H1 (cell line): ENCODE data around the gene DDR1. TPM values are rescaled to one million over a fixed set of nuclear protein-coding genes. Genes with fewer than 3 reads are reported as not detected.

Source experiments
- CTCF ChIA-PET: fragments of 300-600 bp; sonication (Branson Sonifier 250); formaldehyde crosslinking; loops from one replicate; lab custom pipeline; 2021; ENCODE audit not compliant: partially characterized antibody; lab: Charles Lee
- POLR2A ChIA-PET: fragments of 300-600 bp; sonication (Branson Sonifier 250); formaldehyde crosslinking; loops from one replicate; lab custom pipeline; 2021; ENCODE audit warnings: inconsistent platforms; ENCODE audit not compliant: partially characterized antibody; lab: Charles Lee
- DNase-seq, 2 experiments: peaks; one replicate each; pipeline versions ENCODE4 v3.0.0 to v3.0.0-alpha.2; 2010 to 2022; ENCODE audit warnings: low spot score in 2 of 2, low read depth in 1 of 2, mixed read lengths in 1 of 2
- FAIRE-seq: peaks from 2 replicates; lab custom pipeline; 2011; peaks lifted over from hg19 to GRCh38; lab: Jason Lieb, UNC
- H2AFZ ChIP-seq: 2 replicates; pipeline ENCODE4 v1.8.1; 2012; ENCODE audit warnings: low read length, inconsistent platforms
- H2AK5ac ChIP-seq: 2 replicates; pipeline ENCODE4 v1.6.1; 2013; ENCODE audit warnings: low read depth, low read length
- H2BK120ac ChIP-seq: replicated peaks from 2 replicates; pipeline ENCODE3; 2013; ENCODE audit warnings: low read depth, low read length, inconsistent platforms
- H2BK12ac ChIP-seq: 2 replicates; pipeline ENCODE4 v1.6.1; 2013; ENCODE audit warnings: low read depth, low read length
- H2BK15ac ChIP-seq: 2 replicates; pipeline ENCODE4 v1.6.1; 2013; ENCODE audit warnings: low read length
- H2BK20ac ChIP-seq: 2 replicates; pipeline ENCODE4 v1.6.1; 2013; ENCODE audit warnings: low read length
- H2BK5ac ChIP-seq: 2 replicates; pipeline ENCODE4 v1.6.1; 2013; ENCODE audit warnings: low read depth, low read length
- H3K14ac ChIP-seq: 2 replicates; pipeline ENCODE4 v1.6.1; 2013; ENCODE audit warnings: inconsistent platforms; ENCODE audit not compliant: insufficient read length
- H3K18ac ChIP-seq: 2 replicates; pipeline ENCODE4 v1.6.1; 2013; ENCODE audit warnings: low read length; ENCODE audit errors: extremely low read depth
- H3K23ac ChIP-seq: 2 replicates; pipeline ENCODE4 v1.6.1; 2013; ENCODE audit warnings: inconsistent platforms; ENCODE audit not compliant: insufficient read length
- H3K23me2 ChIP-seq: 2 replicates; pipeline ENCODE4 v1.6.1; 2013; ENCODE audit warnings: low read depth, low read length
- H3K27ac ChIP-seq: 2 replicates; pipeline ENCODE4 v1.6.1; 2011; ENCODE audit warnings: low read depth, low read length, inconsistent platforms
- H3K27me3 ChIP-seq, 4 experiments: replicated peaks in 1 of 4; 1 replicate in 1 of 4; 2 replicates in 3 of 4; pipeline versions ENCODE4 v1.6.1 to v1.8.1; 2011 to 2013; ENCODE audit warnings: low read length in 3 of 4, mild to moderate bottlenecking in 3 of 4, inconsistent platforms in 2 of 4, mixed read lengths in 2 of 4, moderate library complexity in 1 of 4; ENCODE audit not compliant: control insufficient read depth in 3 of 4, insufficient read depth in 3 of 4; ENCODE audit errors: extremely low read depth in 1 of 4
- H3K36me3 ChIP-seq, 4 experiments: 2 replicates each; pipeline versions ENCODE4 v1.6.1 to v1.8.1; 2011 to 2013; ENCODE audit warnings: mild to moderate bottlenecking in 4 of 4, low read length in 3 of 4, moderate library complexity in 2 of 4, control low read depth in 1 of 4, inconsistent platforms in 1 of 4; ENCODE audit not compliant: insufficient read depth in 4 of 4, control insufficient read depth in 2 of 4
- H3K4ac ChIP-seq: replicated peaks from 2 replicates; pipeline ENCODE3; 2013; ENCODE audit warnings: low read length, low read depth, mixed read lengths, inconsistent platforms; ENCODE audit not compliant: insufficient read length
- H3K4me1 ChIP-seq, 4 experiments: replicated peaks in 1 of 4; 1 replicate in 1 of 4; 2 replicates in 3 of 4; pipeline versions ENCODE4 v1.6.1 to v1.8.1; 2011 to 2013; ENCODE audit warnings: low read length in 3 of 4, inconsistent platforms in 2 of 4, mixed read lengths in 1 of 4; ENCODE audit not compliant: insufficient read depth in 4 of 4, control insufficient read depth in 3 of 4
- H3K4me2 ChIP-seq, 2 experiments: 2 replicates each; pipeline versions ENCODE4 v1.6.1 to v1.8.1; 2011 to 2013; ENCODE audit warnings: low read depth in 2 of 2, low read length in 2 of 2, control low read depth in 1 of 2, inconsistent platforms in 1 of 2, mild to moderate bottlenecking in 1 of 2; ENCODE audit not compliant: insufficient read depth in 1 of 2
- H3K4me3 ChIP-seq, 4 experiments: fragments of 200-600, 300-600 bp in 1 of 4; sonication (generic), shearing (Covaris generic), sonication (Bioruptor Twin) in 1 of 4; 2 replicates each; pipeline versions ENCODE4 v1.5.1 to v1.8.1; 2011 to 2016; ENCODE audit warnings: low read length in 4 of 4, low read depth in 3 of 4, control low read depth in 2 of 4, inconsistent platforms in 2 of 4, mild to moderate bottlenecking in 2 of 4, mixed read lengths in 1 of 4, moderate library complexity in 1 of 4; ENCODE audit not compliant: insufficient read depth in 2 of 4; ENCODE audit errors: extremely low read depth in 1 of 4
- H3K56ac ChIP-seq: replicated peaks from 2 replicates; pipeline ENCODE3; 2013; ENCODE audit warnings: low read depth, mild to moderate bottlenecking, mixed read lengths, low read length, inconsistent platforms; ENCODE audit not compliant: insufficient read length
- H3K79me1 ChIP-seq: 2 replicates; pipeline ENCODE4 v1.6.1; 2013; ENCODE audit warnings: low read depth, low read length, control low read depth
- H3K79me2 ChIP-seq, 2 experiments: 2 replicates each; pipeline versions ENCODE4 v1.6.1 to v1.8.1; 2012 to 2013; ENCODE audit warnings: low read length in 2 of 2, mild to moderate bottlenecking in 2 of 2, inconsistent platforms in 1 of 2; ENCODE audit not compliant: insufficient read depth in 2 of 2, control insufficient read depth in 1 of 2
- H3K9ac ChIP-seq, 4 experiments: replicated peaks in 1 of 4; 1 replicate in 1 of 4; 2 replicates in 3 of 4; pipeline versions ENCODE4 v1.6.1 to v1.8.1; 2011 to 2013; ENCODE audit warnings: low read depth in 3 of 4, low read length in 3 of 4, control low read depth in 2 of 4, mild to moderate bottlenecking in 2 of 4, moderate library complexity in 2 of 4, inconsistent platforms in 1 of 4; ENCODE audit errors: extremely low read depth in 1 of 4
- H3K9me3 ChIP-seq, 2 experiments: 2 replicates each; pipeline versions ENCODE4 v1.6.1 to v1.8.1; 2012 to 2013; ENCODE audit warnings: mild to moderate bottlenecking in 2 of 2, moderate library complexity in 2 of 2, control low read depth in 1 of 2, inconsistent platforms in 1 of 2, low read depth in 1 of 2, low read length in 1 of 2, mixed read lengths in 1 of 2; ENCODE audit not compliant: insufficient read depth in 2 of 2
- H4K20me1 ChIP-seq, 2 experiments: replicated peaks in 1 of 2; 2 replicates each; pipeline versions ENCODE3 to v1.8.1; 2011 to 2013; ENCODE audit warnings: inconsistent platforms in 2 of 2, low read length in 2 of 2, mild to moderate bottlenecking in 1 of 2; ENCODE audit not compliant: insufficient read depth in 2 of 2, control insufficient read depth in 1 of 2
- H4K5ac ChIP-seq: 2 replicates; pipeline ENCODE4 v1.6.1; 2013; ENCODE audit warnings: low read length, low read depth, mixed read lengths, inconsistent platforms; ENCODE audit not compliant: insufficient read length
- H4K8ac ChIP-seq: 2 replicates; pipeline ENCODE4 v1.8.0; 2013; ENCODE audit warnings: mild to moderate bottlenecking, moderate library complexity, low read length, inconsistent platforms; ENCODE audit not compliant: insufficient read depth; ENCODE audit errors: extremely low read depth
- H4K91ac ChIP-seq: replicated peaks from 2 replicates; pipeline ENCODE3; 2013; ENCODE audit warnings: low read length, mixed read lengths, inconsistent platforms; ENCODE audit not compliant: insufficient read length
- ASH2L ChIP-seq: fragments of 200-600, 300-600 bp; sonication (generic); IDR thresholded peaks from one replicate; pipeline ENCODE4 v1.7.1; 2017; ENCODE audit warnings: low read length
- CBX8 ChIP-seq: fragments of 300-800, 300-1000 bp; sonication (generic); IDR thresholded peaks from 2 replicates; pipeline ENCODE4 v1.7.1; 2016; ENCODE audit warnings: low read depth, low read length, borderline replicate concordance
- CEBPB ChIP-seq: IDR thresholded peaks from 2 replicates; pipeline ENCODE4 v1.6.1; 2012; ENCODE audit warnings: low read depth, low read length
- POLR2A ChIP-seq, 2 experiments: IDR thresholded peaks; 1 replicate in 1 of 2; 2 replicates in 1 of 2; pipeline ENCODE4 v1.6.1; 2011; ENCODE audit warnings: low read depth in 2 of 2, low read length in 2 of 2, mild to moderate bottlenecking in 2 of 2; ENCODE audit errors: control extremely low read depth in 1 of 2
- RFX5 ChIP-seq: IDR thresholded peaks from 2 replicates; pipeline ENCODE4 v1.6.1; 2011; ENCODE audit warnings: low read depth, low read length, improper control_type of control experiment, borderline replicate concordance
- SIX5 ChIP-seq: IDR thresholded peaks from 2 replicates; pipeline ENCODE4 v1.6.1; 2011; ENCODE audit warnings: mild to moderate bottlenecking, low read depth, low read length
- TAF1 ChIP-seq: IDR thresholded peaks from 2 replicates; pipeline ENCODE4 v1.6.1; 2011; ENCODE audit warnings: mild to moderate bottlenecking, low read depth, low read length
- TEAD4 ChIP-seq: IDR thresholded peaks from 2 replicates; pipeline ENCODE4 v1.6.1; 2012; ENCODE audit warnings: low read depth, low read length, inconsistent platforms, mixed read lengths
- YY1 ChIP-seq: IDR thresholded peaks from 2 replicates; pipeline ENCODE4 v1.6.1; 2011; ENCODE audit warnings: low read depth, mild to moderate bottlenecking, low read length
- WGBS, 2 experiments: shearing (Covaris generic) in 1 of 2; methylation state at CpG; one replicate each; pipeline versions ENCODE4 v1.1.6 to v1.1.7; 2013 to 2015; ENCODE audit warnings: low lambda C conversion rate in 2 of 2, mixed read lengths in 2 of 2, inconsistent platforms in 1 of 2, low coverage in 1 of 2, missing lambda C conversion rate in 1 of 2; ENCODE audit not compliant: insufficient replicate concordance in 2 of 2, insufficient coverage in 1 of 2, insufficient read length in 1 of 2; ENCODE audit errors: extremely low coverage in 1 of 2, missing lambda C conversion rate in 1 of 2; 5-methylcytosine and 5-hydroxymethylcytosine counted together
- polyA plus RNA-seq, 7 experiments: library from polyadenylated mRNA; depleted of rRNA in 3 of 7; stranded (reverse) in 5 of 7; unstranded in 2 of 7; fragments of >200 nt in 5 of 7; fragments of 200-250 nt in 2 of 7; gene quantifications; 1 replicate in 5 of 7; 2 replicates in 1 of 7; 4 replicates in 1 of 7; pipeline versions ENCODE4 v1.2.1 to v1.2.3, GENCODE V29; 2011 to 2013; ENCODE audit warnings: missing spikeins in 2 of 7, mixed read lengths in 2 of 7
- total RNA-seq: library from RNA; stranded (reverse); fragmentation: NEBNext Ultra II Directional; extraction: Animal tissue kit (Norgen Biotek cat#: 25700); gene quantifications from 2 replicates; pipeline ENCODE4 v1.2.1, GENCODE V29; 2021
- TF ChIP-seq, protein P1 (sequence below): IDR thresholded peaks from 2 replicates; pipeline ENCODE4 v1.6.1; 2012; ENCODE audit warnings: inconsistent platforms

The DDR1 gene
- total and polyA plus RNA-seq, 2 of the 8 experiments (the other 6 are each of a cell fraction or from before 2014, with no cell fraction given) = 99.4 to 181 TPM

DNA sequence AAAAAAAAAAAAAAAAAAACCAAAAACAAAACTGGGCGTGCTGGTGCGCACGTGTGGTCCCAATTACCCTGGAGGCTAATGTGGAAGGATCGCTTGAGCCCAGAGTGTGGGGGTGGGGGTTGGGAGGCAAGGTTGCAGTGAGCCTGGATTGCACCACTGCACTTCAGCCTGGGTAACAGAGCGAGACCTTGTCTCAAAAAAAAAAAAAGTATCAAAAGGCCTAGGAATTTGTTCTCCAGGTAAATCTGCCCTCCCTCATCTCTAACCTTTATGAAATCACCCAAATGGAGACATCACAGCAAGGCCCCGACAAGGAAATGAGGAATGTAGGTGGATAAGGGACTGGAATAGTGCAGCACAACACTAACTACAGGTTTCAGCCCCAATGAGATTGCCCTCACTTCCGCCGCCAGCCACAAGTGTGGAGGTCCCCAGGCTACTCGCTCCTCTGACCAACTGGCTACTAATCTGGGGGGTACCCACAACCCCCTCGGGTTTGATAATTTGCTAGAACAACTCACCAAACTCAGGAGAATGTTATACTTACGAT, 36.8 kb upstream of the DDR1 start:
- Histone ChIP-seq H3K36me3 (peaks cover 4 to 33% (median 21%) of the 10 kb centered on the region in 4 experiments; a peak in 6 of 8 replicates), H4K8ac (peak overlapping the region; percentile 58; the same call in 1 of the 2 replicates), H3K79me2 (peaks cover 0 to 6% of the 10 kb centered on the region in 2 experiments; a peak in 1 of 4 replicates), H3K27ac (peak overlapping the region; percentile 96), H2AK5ac (0 out of 2 replicates have a peak overlapping the region, but pooled peaks have one; percentile 69), H3K18ac (peak overlapping the region; percentile 95), H4K91ac (peak overlapping the region; percentile 75), H3K23ac (no peak overlapping the region), H3K4me3 (peak overlapping the region; percentile 32 to 74 (median 56)), H2AFZ (no peak overlapping the region), H3K79me1 (no peaks in the 10 kb centered on the region), H3K9ac (peak overlapping the region; percentile 35 to 86 (median 62)), H3K14ac (no peak overlapping the region), H2BK120ac (peak overlapping the region; percentile 88), H3K56ac (peak overlapping the region; percentile 63), H3K4ac (peak overlapping the region; percentile 57), H4K5ac (peak overlapping the region; percentile 74), H3K27me3 (no peaks in the 10 kb centered on the region), H2BK15ac (no peak overlapping the region), H2BK20ac (0 out of 2 replicates have a peak overlapping the region, but pooled peaks have one; percentile 43), H3K4me1 (peaks cover 5 to 13% (median 8%) of the 10 kb centered on the region in 4 experiments), H3K23me2 (no peaks in the 10 kb centered on the region), H3K4me2 (peak overlapping the region; percentile 75 to 94), H2BK5ac (peak overlapping the region; percentile 96), H3K9me3 (peaks cover 26 to 30% of the 10 kb centered on the region in 2 experiments), H4K20me1 (no peaks in the 10 kb centered on the region)
- DNase-seq (peak in 1 of 2 experiments; percentile 73), FAIRE-seq (no peak)
- ChIA-PET POLR2A (interaction anchor here (0.8 to 27.8 kb wide), 7 partner anchors 9 to 34 kb away, joined by 3 to 452 read pairs (median 7); partner anchors contain the start of gene DDR1), CTCF (interaction anchor here (16.3 to 23.9 kb wide), 2 partner anchors 21 to 33 kb away, joined by 220 to 610 read pairs; partner anchors contain the start of gene DDR1)
- TF ChIP-seq RFX5 (no peak), CBX8 (no peak), POLR2A (IDR thresholded peaks at IDR 0.05; ENCODE audit: control extremely low read depth in 1 of 2, low read depth in 2 of 2, low read length in 2 of 2) (peak in 1 of 2 experiments; percentile 90; a peak in 1 of 3 replicates), YY1 (no peak), SIX5 (no peak), CEBPB (no peak), TEAD4 (no peak), TAF1 (peak; percentile 64), ASH2L (peak; percentile 58)
- TF ChIP-seq, protein P1, sequence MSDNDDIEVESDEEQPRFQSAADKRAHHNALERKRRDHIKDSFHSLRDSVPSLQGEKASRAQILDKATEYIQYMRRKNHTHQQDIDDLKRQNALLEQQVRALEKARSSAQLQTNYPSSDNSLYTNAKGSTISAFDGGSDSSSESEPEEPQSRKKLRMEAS = peak; percentile 59
- TF ChIP-seq, all 59 proteins: peak for 4
- 13% methylated on average over 11 of the region's 11 CpGs; no CpG with 5 or more reads in 1 of the 2 experiments for WGBS, 2 experiments
- peak overlapping the region; percentile 68; the same call in 1 of the 2 replicates for H2BK12ac ChIP-seq
